MM.1S (cell line): ENCODE data around the gene EFHB.
"Not testable (repeated sequence)": the region's sequence is repeated elsewhere in the genome, so short reads cannot be mapped to it uniquely, and the experiment has no call there.

Experiments used
- DNase-seq: peaks from one replicate; pipeline ENCODE4 v3.0.0-alpha.2; 2015
- H2AFZ ChIP-seq: fragments of 300-600 bp; sonication (generic); 2 replicates; pipeline ENCODE4 v1.6.0; 2016; ENCODE audit warnings: antibody characterized with exemption, low read length
- H3F3A ChIP-seq: fragments of 300-600 bp; sonication (generic); 2 replicates; pipeline ENCODE4 v1.6.1; 2016; ENCODE audit warnings: mild to moderate bottlenecking, antibody characterized with exemption, low read length, moderate library complexity, mixed read lengths; ENCODE audit not compliant: insufficient read depth
- H3K27ac ChIP-seq: fragments of 300-600 bp; sonication (generic); 2 replicates; pipeline ENCODE4 v1.5.1; 2016; ENCODE audit warnings: mild to moderate bottlenecking, low read length
- H3K27me3 ChIP-seq: fragments of 300-600 bp; sonication (generic); replicated peaks from 2 replicates; pipeline ENCODE4 v1.6.0; 2016; ENCODE audit warnings: low read length; ENCODE audit not compliant: insufficient read depth
- H3K36me3 ChIP-seq: fragments of 300-600 bp; sonication (generic); replicated peaks from 2 replicates; pipeline ENCODE4 v1.6.1; 2016; ENCODE audit warnings: mild to moderate bottlenecking, low read length, mixed read lengths; ENCODE audit not compliant: insufficient read depth
- H3K4me1 ChIP-seq: fragments of 300-600 bp; sonication (generic); 2 replicates; pipeline ENCODE4 v1.6.1; 2016; ENCODE audit warnings: low read length, mixed read lengths
- H3K4me2 ChIP-seq: fragments of 300-600 bp; sonication (generic); 2 replicates; pipeline ENCODE4 v1.6.0; 2016; ENCODE audit warnings: low read depth, low read length
- H3K4me3 ChIP-seq: fragments of 300-600 bp; sonication (generic); 2 replicates; pipeline ENCODE4 v1.5.1; 2016; ENCODE audit warnings: low read length, mixed read lengths
- H3K79me2 ChIP-seq: fragments of 300-600 bp; sonication (generic); 2 replicates; pipeline ENCODE4 v1.6.1; 2016; ENCODE audit warnings: mixed run types, low read length, mixed read lengths
- H3K9ac ChIP-seq: fragments of 300-600 bp; sonication (generic); 2 replicates; pipeline ENCODE4 v1.6.1; 2016; ENCODE audit warnings: low read length, mixed read lengths
- H3K9me2 ChIP-seq: fragments of 300-600 bp; sonication (generic); replicated peaks from 2 replicates; pipeline ENCODE4 v1.6.1; 2016; ENCODE audit warnings: mild to moderate bottlenecking, low read length, mixed read lengths; ENCODE audit not compliant: insufficient read depth
- H3K9me3 ChIP-seq: fragments of 300-600 bp; sonication (generic); replicated peaks from 2 replicates; pipeline ENCODE4 v1.6.1; 2016; ENCODE audit warnings: mild to moderate bottlenecking, low read length, mixed read lengths; ENCODE audit not compliant: insufficient read depth
- H4K20me1 ChIP-seq: fragments of 300-600 bp; sonication (generic); 2 replicates; pipeline ENCODE4 v1.6.1; 2016; ENCODE audit warnings: mild to moderate bottlenecking, low read length, moderate library complexity, mixed read lengths; ENCODE audit not compliant: insufficient read depth

EFHB gene

GRCh38 chr3:19846609-19847008 lies 87.4 kb downstream of the EFHB start:
- not testable (repeated sequence) for H3F3A ChIP-seq, H2AFZ ChIP-seq, H3K4me2 ChIP-seq, H3K36me3 ChIP-seq, H3K4me3 ChIP-seq, DNase-seq, H3K27me3 ChIP-seq, H3K9me2 ChIP-seq, H3K4me1 ChIP-seq, H3K79me2 ChIP-seq, H3K9ac ChIP-seq, H3K27ac ChIP-seq, H4K20me1 ChIP-seq, H3K9me3 ChIP-seq
